HCT116 (cell line): ENCODE measurements around the gene MYO7A. TPM values are rescaled to one million over a fixed set of nuclear protein-coding genes. Genes with fewer than 3 reads are reported as not detected.

Experiments used
- ATAC-seq: fragments of 200-7000 bp; cut with Tn5 transposase; 2 replicates; pipeline ENCODE4 v1.9.1; 2020; ENCODE audit warnings: mild to moderate bottlenecking, moderate library complexity
- BruUV-seq: library from RNA; stranded (reverse); fragments of 400-500 nt; replicated peaks from 2 replicates; lab custom pipeline; 2021; lab: Mats Ljungman, UMichigan
- CTCF ChIA-PET: fragments of 300-600 bp; sonication (Branson Sonifier 250); formaldehyde crosslinking; loops from one replicate; lab custom pipeline; 2021; ENCODE audit warnings: antibody characterized with exemption; lab: Charles Lee
- POLR2A ChIA-PET: fragments of 300-600, 350-600 bp; sonication (Branson Sonifier 250); formaldehyde crosslinking; loops from one replicate; lab custom pipeline; 2021; ENCODE audit warnings: antibody characterized with exemption; lab: Charles Lee
- RAD21 ChIA-PET, 2 experiments: fragments of 300-600 bp; sonication (Branson Sonifier 250); formaldehyde crosslinking; loops; one replicate each; lab custom pipeline; 2023; ENCODE audit warnings: low total read pairs in 2 of 2; ENCODE audit not compliant: uncharacterized antibody in 2 of 2, unreplicated experiment in 2 of 2, low non-redundant PET in 1 of 2; lab: Charles Lee
- DNase-seq: peaks from one replicate; pipeline ENCODE4 v3.0.0-alpha.2; 2010; ENCODE audit warnings: low read depth, low spot score
- H2AFZ ChIP-seq: fragments of 200-600 bp; shearing (Covaris generic), sonication (generic); 2 replicates; pipeline ENCODE4 v1.6.1; 2017; ENCODE audit warnings: low read depth, mixed run types, mixed read lengths, antibody characterized with exemption, low read length; ENCODE audit not compliant: poor library complexity, severe bottlenecking
- H3K27ac ChIP-seq: 2 replicates; pipeline ENCODE4 v1.5.1; 2012; ENCODE audit warnings: low read depth, low read length
- H3K27me3 ChIP-seq: fragments of 200-600 bp; sonication (generic); 2 replicates; pipeline ENCODE4 v1.6.1; 2016; ENCODE audit warnings: mixed run types, low read length, mixed read lengths; ENCODE audit not compliant: insufficient read depth
- H3K36me3 ChIP-seq, 2 experiments: fragments of 200-500 bp in 1 of 2; fragments of 200-600 bp in 1 of 2; sonication (Bioruptor generic) in 1 of 2; sonication (generic) in 1 of 2; 2 replicates each; pipeline versions ENCODE4 v1.5.1 to v1.6.1; 2014 to 2016; ENCODE audit warnings: low read length in 2 of 2, inconsistent platforms in 1 of 2, mixed read lengths in 1 of 2, mixed run types in 1 of 2; ENCODE audit not compliant: insufficient read depth in 2 of 2, control insufficient read depth in 1 of 2
- H3K4me1 ChIP-seq, 2 experiments: fragments of 200-600 bp in 1 of 2; sonication (generic) in 1 of 2; 2 replicates each; pipeline versions ENCODE4 v1.5.1 to v1.6.1; 2012 to 2017; ENCODE audit warnings: low read length in 2 of 2, inconsistent platforms in 1 of 2, mild to moderate bottlenecking in 1 of 2, mixed read lengths in 1 of 2, mixed run types in 1 of 2, moderate library complexity in 1 of 2; ENCODE audit not compliant: insufficient read depth in 2 of 2, control insufficient read depth in 1 of 2
- H3K4me2 ChIP-seq: fragments of 200-600 bp; sonication (generic); 2 replicates; pipeline ENCODE4 v1.6.1; 2017; ENCODE audit warnings: mixed run types, low read length, mixed read lengths
- H3K4me3 ChIP-seq, 2 experiments: fragments of 200-600 bp in 1 of 2; sonication (generic) in 1 of 2; replicated peaks in 1 of 2; 2 replicates each; pipeline ENCODE4 v1.5.1; 2011 to 2016; ENCODE audit warnings: low read length in 2 of 2, control low read depth in 1 of 2, low read depth in 1 of 2, mild to moderate bottlenecking in 1 of 2, mixed read lengths in 1 of 2, mixed run types in 1 of 2
- H3K79me2 ChIP-seq: fragments of 200-600 bp; sonication (generic); 2 replicates; pipeline ENCODE4 v1.6.1; 2017; ENCODE audit warnings: mild to moderate bottlenecking, mixed run types, low read length, moderate library complexity, mixed read lengths; ENCODE audit not compliant: insufficient read depth
- H3K9ac ChIP-seq: fragments of 200-600 bp; sonication (generic); 2 replicates; pipeline ENCODE4 v1.6.1; 2016; ENCODE audit warnings: low read length, mixed read lengths
- H3K9me2 ChIP-seq: fragments of 200-600 bp; sonication (generic), shearing (Covaris generic); 2 replicates; pipeline ENCODE4 v1.6.1; 2017; ENCODE audit warnings: mixed run types, mild to moderate bottlenecking, moderate library complexity; ENCODE audit not compliant: insufficient read depth
- H3K9me3 ChIP-seq, 2 experiments: fragments of 200-500 bp in 1 of 2; fragments of 200-600 bp in 1 of 2; sonication (Bioruptor generic) in 1 of 2; sonication (generic) in 1 of 2; 2 replicates each; pipeline ENCODE4 v1.6.1; 2014 to 2017; ENCODE audit warnings: low read length in 2 of 2, mixed read lengths in 2 of 2, inconsistent platforms in 1 of 2, low read depth in 1 of 2, mild to moderate bottlenecking in 1 of 2, mixed run types in 1 of 2, moderate library complexity in 1 of 2; ENCODE audit not compliant: control insufficient read depth in 1 of 2, insufficient read depth in 1 of 2
- H4K20me1 ChIP-seq: fragments of 200-600 bp; sonication (generic), shearing (Covaris generic); 2 replicates; pipeline ENCODE4 v1.6.1; 2017; ENCODE audit warnings: mixed run types, mild to moderate bottlenecking, moderate library complexity; ENCODE audit not compliant: insufficient read depth
- ATF3 ChIP-seq: IDR thresholded peaks from 2 replicates; pipeline ENCODE4 v1.6.1; 2012
- CEBPB ChIP-seq: IDR thresholded peaks from 2 replicates; pipeline ENCODE4 v1.6.1; 2012; ENCODE audit warnings: low read depth
- CTCF ChIP-seq, 3 experiments: fragments of 200-600 bp in 1 of 3; sonication (generic) in 1 of 3; IDR thresholded peaks in 2 of 3; conservative IDR thresholded peaks in 1 of 3; 2 replicates each; pipeline ENCODE4 v1.5.1; 2012 to 2017; ENCODE audit warnings: low read depth in 2 of 3, low read length in 2 of 3, antibody characterized with exemption in 1 of 3, borderline replicate concordance in 1 of 3, control low read depth in 1 of 3, mild to moderate bottlenecking in 1 of 3, mixed read lengths in 1 of 3, mixed run types in 1 of 3, moderate library complexity in 1 of 3; ENCODE audit not compliant: insufficient read depth in 1 of 3
- EGR1 ChIP-seq: IDR thresholded peaks from 2 replicates; pipeline ENCODE4 v1.6.1; 2012; ENCODE audit warnings: low read depth
- ELF1 ChIP-seq: IDR thresholded peaks from 2 replicates; pipeline ENCODE4 v1.6.1; 2012; ENCODE audit warnings: low read depth, borderline replicate concordance
- EZH2phosphoT487 ChIP-seq: fragments of 200-600 bp; IDR thresholded peaks from 2 replicates; pipeline ENCODE4 v1.6.1; 2018; ENCODE audit warnings: antibody characterized with exemption, borderline replicate concordance
- FOSL1 ChIP-seq: IDR thresholded peaks from 2 replicates; pipeline ENCODE4 v1.6.1; 2012; ENCODE audit warnings: low read depth
- JUND ChIP-seq: IDR thresholded peaks from 2 replicates; pipeline ENCODE4 v1.6.1; 2012
- MAX ChIP-seq: IDR thresholded peaks from 2 replicates; pipeline ENCODE4 v1.6.1; 2012
- POLR2A ChIP-seq: IDR thresholded peaks from 2 replicates; pipeline ENCODE4 v1.7.0; 2011; ENCODE audit warnings: borderline replicate concordance; ENCODE audit not compliant: insufficient read depth, insufficient read length; ENCODE audit errors: extremely low read depth
- POLR2AphosphoS5 ChIP-seq: IDR thresholded peaks from 2 replicates; pipeline ENCODE4 v1.6.1; 2011; ENCODE audit warnings: mild to moderate bottlenecking, low read depth, low read length, moderate library complexity
- RAD21 ChIP-seq: IDR thresholded peaks from 2 replicates; pipeline ENCODE4 v1.6.1; 2012; ENCODE audit warnings: low read depth, mild to moderate bottlenecking
- SIN3A ChIP-seq: IDR thresholded peaks from 2 replicates; pipeline ENCODE4 v1.6.1; 2012; ENCODE audit warnings: low read depth
- SP1 ChIP-seq: IDR thresholded peaks from 2 replicates; pipeline ENCODE4 v1.6.1; 2012; ENCODE audit warnings: low read depth
- SRF ChIP-seq: IDR thresholded peaks from 2 replicates; pipeline ENCODE4 v1.6.1; 2012; ENCODE audit warnings: low read depth
- TCF7L2 ChIP-seq: IDR thresholded peaks from 2 replicates; pipeline ENCODE4 v1.7.0; 2011; ENCODE audit warnings: borderline replicate concordance, inconsistent platforms; ENCODE audit not compliant: insufficient read depth, insufficient read length; ENCODE audit errors: extremely low read depth
- YY1 ChIP-seq: IDR thresholded peaks from 2 replicates; pipeline ENCODE4 v1.6.1; 2011; ENCODE audit warnings: low read length, low read depth, moderate library complexity, mild to moderate bottlenecking; ENCODE audit not compliant: insufficient replicate concordance; ENCODE audit errors: extremely low read depth
- ZBTB33 ChIP-seq: IDR thresholded peaks from 2 replicates; pipeline ENCODE4 v1.6.1; 2011; ENCODE audit warnings: mild to moderate bottlenecking, low read length, moderate library complexity; ENCODE audit not compliant: insufficient replicate concordance; ENCODE audit errors: extremely low read depth
- ZFX ChIP-seq: fragments of 450-650 bp; IDR thresholded peaks from 2 replicates; pipeline ENCODE4 v1.6.1; 2017
- intact Hi-C: fragments of 100-400 bp; cut with micrococcal nuclease; formaldehyde crosslinking; loops from 2 replicates; pipeline ENCODE4 v1.10.0; 2022
- total RNA-seq: library from RNA; stranded (reverse); gene quantifications from one replicate; pipeline ENCODE4 v1.2.1, GENCODE V29; 2021; ENCODE audit not compliant: unreplicated experiment

The MYO7A gene
- total RNA-seq, 1 experiment from 2014 or later = 1.8 TPM

- CTCF ChIA-PET = no interaction called here
- ATAC-seq (no peak), DNase-seq (no peak)
- H3K4me2 ChIP-seq = no peak overlapping the region
- no peaks in the 10 kb centered on the region for H3K9me2 ChIP-seq
- H3K79me2 ChIP-seq = no peaks in the 10 kb centered on the region
- no peaks in the 10 kb centered on the region for H3K4me1 ChIP-seq
- H3K27ac ChIP-seq = no peak overlapping the region
- POLR2A ChIA-PET = interaction anchor here (0.6 kb wide), 1 partner anchor 313 kb away, joined by 3 read pairs; no protein-coding TSS in a partner anchor
- TF ChIP-seq CTCF (IDR thresholded peaks at IDR 0.05 in 2 of 3, conservative IDR thresholded peaks at IDR 0.05 in 1 of 3; ENCODE audit: borderline replicate concordance in 1 of 3, insufficient read depth in 1 of 3, low read depth in 2 of 3, low read length in 2 of 3) (no peak), JUND (no peak), FOSL1 (no peak), SRF (no peak), EGR1 (no peak), CEBPB (no peak), TCF7L2 (no peak), ATF3 (no peak), POLR2A (no peak), POLR2AphosphoS5 (no peak), SIN3A (no peak), ZFX (no peak), SP1 (no peak), ZBTB33 (no peak), MAX (no peak), ELF1 (no peak), YY1 (no peak), RAD21 (no peak), EZH2phosphoT487 (no peak)
- RAD21 ChIA-PET = no interaction called here
- intact Hi-C loops = no loop called here
- no peaks in the 10 kb centered on the region for H4K20me1 ChIP-seq
- no peaks in the 10 kb centered on the region for H3K36me3 ChIP-seq
- H2AFZ ChIP-seq = no peak overlapping the region
- no peak overlapping the region for H3K9ac ChIP-seq
- no peaks in the 10 kb centered on the region for H3K9me3 ChIP-seq
- H3K27me3 ChIP-seq = no peaks in the 10 kb centered on the region
- no TSS peak for BruUV-seq
- no peak overlapping the region for H3K4me3 ChIP-seq
Measured at GRCh38 chr11:77152846-77153245, 24.8 kb downstream of the MYO7A start.
